HG03378 (cell line): ENCODE data around the gene MRRF.
"Not testable (repeated sequence)": the region's sequence is repeated elsewhere in the genome, so short reads cannot be mapped to it uniquely, and the experiment has no call there.

Experiments
- ATAC-seq: cut with Tn5 transposase; IDR thresholded peaks from one replicate; pipeline ENCODE4 v1.9.1; 2021; ENCODE audit warnings: mild to moderate bottlenecking, moderate library complexity; ENCODE audit not compliant: unreplicated experiment

Gene MRRF

GRCh38 chr9:122330466-122330865 lies 65.8 kb downstream of the MRRF start:
- not testable (repeated sequence) for ATAC-seq

- no peak for ATAC-seq
Observed at GRCh38 chr9:122331523-122331927, 66.8 kb downstream of the MRRF start.

- no peak for ATAC-seq
Observed at GRCh38 chr9:122332083-122332482, 67.4 kb downstream of the MRRF start.

DNA sequence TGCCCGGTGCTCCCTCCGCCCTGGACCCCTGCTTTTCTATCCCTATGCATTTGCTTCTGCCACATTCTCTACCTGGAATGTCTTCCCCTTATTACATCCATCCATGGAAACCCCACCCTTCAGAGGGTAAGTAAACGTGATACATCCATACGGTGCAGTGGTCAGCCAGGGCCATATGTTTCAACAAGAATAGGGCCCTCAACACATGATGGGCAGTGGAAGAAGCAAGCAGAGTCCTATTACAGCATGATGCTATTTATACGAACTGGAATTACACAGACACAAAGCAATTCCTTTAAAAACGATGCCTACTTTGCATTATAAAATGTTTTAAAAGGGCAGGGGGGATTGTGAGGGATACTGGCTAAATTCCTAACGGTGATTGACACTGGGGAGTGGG lies 68.0 kb downstream of the MRRF start:
- ATAC-seq = no peak

- no peak for ATAC-seq
Observed at GRCh38 chr9:122333169-122333808, 68.6 kb downstream of the MRRF start.

- ATAC-seq = no peak
Observed at GRCh38 chr9:122334916-122335315, 70.2 kb downstream of the MRRF start.

- no peak for ATAC-seq
Observed at GRCh38 chr9:122336189-122336588, 71.5 kb downstream of the MRRF start.

DNA sequence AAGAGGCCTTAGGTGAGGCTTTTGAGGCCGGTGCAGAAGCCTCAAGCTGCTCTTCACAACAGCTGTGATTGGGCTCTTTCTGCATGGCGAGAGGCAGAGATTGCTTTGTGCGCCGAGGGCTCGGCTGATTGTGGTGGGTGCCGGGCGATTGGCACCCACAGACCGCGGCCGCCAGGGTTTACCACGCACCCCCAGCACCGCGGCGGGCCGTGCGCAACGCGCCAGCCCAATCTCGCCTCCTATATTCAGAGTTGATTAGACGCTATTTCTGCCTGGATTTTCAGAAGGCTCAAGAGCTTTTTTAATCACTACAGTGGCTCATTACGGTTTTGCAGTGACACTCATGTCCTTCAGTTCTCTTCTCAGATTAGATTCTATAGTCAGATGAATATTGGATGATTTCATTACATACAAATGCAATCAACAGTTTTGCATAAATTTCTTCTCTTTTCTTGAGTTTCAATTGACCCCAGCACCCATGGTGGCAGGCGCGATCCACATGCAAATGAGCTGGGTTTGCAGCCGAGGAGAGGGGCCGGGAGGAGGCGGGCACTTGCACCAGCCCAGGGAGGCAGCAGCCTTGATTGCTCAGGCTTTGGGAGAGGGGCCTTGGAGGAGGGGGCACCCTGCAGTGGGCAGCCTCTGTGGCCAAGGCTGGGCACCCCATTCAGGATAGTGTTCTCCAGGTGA lies 72.3 kb downstream of the MRRF start:
- no peak for ATAC-seq

DNA sequence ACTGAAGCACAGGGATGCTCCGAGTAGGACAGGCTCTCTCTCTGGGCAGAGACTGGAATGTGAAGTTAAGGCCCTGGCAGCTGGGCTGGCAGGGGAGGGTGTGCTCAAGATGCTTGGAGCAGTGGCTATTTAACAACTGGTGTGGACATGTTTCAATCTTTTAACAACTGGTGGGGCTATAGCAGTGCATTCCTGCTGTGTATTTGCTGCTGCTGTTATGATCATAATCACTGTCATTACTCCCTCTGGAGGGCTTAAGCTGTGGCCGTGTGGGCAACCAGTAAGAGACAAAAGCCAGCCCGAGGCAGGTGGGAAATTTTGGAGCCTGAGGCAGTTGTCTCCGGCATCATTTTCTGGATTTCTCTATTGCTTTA lies 72.9 kb downstream of the MRRF start:
- no peak for ATAC-seq

DNA sequence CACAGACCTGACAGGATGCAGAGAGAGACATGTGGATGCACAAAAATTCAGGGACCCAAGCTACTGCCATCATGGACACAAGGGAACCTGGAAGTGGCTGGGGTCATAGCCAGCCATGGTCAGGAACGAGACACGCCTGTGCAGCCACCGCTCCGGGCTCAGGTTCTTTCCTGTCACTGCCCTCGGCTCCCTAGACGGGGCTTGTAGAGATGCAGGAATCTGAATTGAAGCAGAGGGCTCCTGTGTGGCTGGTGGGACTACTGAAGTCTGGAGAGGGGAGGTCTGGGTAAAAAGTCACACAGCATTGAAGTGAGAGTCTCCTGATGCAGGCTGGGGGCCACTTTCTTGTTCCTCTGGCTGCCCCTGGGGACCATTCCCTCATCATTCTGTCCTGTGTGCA lies 73.9 kb downstream of the MRRF start:
- ATAC-seq = no peak

DNA sequence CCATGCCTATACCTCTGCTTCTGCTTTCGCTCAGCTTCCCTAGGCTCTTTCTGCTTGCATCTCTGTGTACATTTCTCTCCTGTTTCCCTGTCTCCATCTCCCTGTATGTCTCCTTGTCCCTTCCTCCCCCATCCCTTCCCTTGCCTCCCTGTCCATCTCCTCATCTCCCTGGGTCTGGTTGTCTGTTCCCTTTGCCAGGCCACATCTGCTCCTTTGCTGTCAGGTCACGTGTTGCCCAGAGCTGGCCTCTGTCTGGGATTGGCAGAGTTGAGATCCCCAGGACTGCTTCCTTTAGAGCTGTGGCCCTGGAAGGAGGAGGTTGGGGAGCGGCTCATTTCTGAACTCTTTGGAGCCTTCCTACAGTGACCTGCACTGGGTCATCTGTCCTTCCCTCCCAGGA lies 74.3 kb downstream of the MRRF start:
- no peak for ATAC-seq

DNA sequence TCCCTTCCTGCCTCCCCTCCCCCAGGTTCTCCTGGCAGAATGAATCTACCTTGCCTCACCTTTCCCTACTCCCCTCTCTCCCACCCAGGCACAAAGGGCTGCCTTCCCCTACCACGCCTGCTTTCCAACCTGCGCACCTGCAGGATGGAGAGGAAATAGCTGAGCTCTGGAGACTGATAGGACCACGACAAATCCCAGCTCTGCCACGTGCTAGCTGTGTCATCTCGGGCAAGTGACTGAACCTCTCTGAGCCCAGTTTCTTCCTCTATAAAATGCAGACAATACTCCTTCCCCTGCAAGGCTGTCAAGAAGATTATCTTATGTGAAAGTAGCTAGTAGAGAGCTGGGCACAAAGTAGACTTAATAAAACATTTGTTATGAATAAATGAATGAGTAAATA lies 74.9 kb downstream of the MRRF start:
- no peak for ATAC-seq

DNA sequence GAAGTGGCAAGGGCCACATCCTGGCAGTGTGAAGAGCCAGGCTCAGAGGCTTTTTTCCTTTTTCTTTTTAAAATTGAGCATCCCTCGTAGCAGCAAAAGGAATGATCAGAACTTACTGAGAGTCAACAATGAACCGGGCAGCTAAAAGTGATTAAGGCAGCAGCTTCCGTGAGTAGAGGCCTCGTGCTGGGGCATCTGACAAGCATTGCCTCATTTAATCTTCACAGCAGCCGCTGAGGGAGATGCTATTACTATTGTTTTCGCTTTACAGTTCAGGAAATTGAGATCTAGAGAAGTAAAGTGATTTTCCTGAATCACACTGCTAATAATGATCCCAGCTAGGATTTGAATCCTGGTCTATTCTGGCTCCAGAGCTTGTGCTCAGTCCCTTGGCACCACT lies 75.5 kb downstream of the MRRF start:
- ATAC-seq = no peak

- ATAC-seq = no peak
Observed at GRCh38 chr9:122342323-122343050, 77.8 kb downstream of the MRRF start.

GRCh38 chr9:122346478-122347347 lies 82.0 kb downstream of the MRRF start:
- ATAC-seq = no peak

DNA sequence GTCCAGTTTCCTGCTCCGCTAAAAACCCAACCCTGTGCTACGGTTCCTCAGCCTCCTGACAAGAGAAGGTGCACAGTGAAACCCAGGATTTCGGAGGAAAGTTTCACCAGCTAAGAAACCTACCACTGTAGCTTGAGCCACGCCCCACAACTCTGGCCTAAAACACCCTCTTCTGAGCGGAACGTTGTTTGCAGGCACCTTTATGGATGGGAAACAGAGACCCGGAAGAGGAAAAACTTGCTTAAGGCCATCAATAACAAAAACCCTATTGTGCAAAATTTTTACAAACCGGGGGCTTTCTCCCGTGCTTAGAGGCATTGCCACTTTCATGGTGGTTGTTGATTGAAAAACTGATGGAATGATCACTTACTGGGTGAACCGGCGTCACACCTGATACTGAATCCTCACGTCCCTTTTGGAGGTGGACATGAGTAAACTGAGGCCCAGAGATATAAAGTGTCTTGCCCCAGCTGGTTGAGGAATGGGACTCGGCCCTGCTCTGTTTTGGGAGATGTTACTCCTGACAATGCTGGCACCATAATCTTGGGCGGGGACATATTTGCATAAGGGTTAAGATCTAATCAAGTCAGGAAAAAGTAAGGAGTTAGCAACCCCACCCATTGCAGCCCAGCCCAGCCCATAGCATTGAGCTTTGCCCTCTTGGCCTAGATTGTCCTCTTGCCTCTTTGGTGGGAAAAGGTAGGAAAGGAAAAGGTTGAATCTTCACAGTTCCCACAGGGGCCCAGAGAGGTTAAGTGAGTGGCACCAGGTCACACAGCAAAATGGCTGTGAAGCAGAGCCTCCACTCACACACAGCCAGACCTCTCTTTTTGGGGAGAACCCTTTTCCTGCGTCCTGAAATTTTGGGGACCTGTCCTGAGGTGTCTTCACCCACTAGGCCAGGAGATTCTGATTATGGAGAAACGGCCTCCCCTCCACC lies 82.9 kb downstream of the MRRF start:
- no peak for ATAC-seq

DNA sequence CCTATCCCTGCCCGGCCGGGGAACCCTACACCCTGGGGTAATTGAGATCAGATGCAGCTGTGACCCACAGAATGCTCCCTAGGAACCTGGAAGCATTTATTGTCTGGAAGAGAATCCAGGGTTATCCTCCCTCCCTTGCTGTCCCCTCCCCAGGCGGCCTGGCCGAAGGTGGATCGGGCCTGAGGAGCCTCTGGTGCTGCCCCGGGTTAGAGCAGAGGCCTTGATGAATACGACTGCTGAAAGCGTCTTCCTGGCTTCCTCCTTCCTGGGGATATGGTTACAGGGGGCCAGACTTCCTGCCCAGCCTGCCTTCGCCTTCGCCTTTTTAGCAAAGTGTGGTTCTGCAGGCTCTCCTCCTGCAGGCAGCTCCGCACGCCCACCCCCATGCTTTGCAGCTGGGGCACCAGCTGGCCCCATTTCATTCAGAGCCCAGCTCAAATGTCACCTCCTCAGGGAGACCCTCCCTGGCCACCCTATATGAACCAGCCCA lies 83.7 kb downstream of the MRRF start:
- no peak for ATAC-seq

DNA sequence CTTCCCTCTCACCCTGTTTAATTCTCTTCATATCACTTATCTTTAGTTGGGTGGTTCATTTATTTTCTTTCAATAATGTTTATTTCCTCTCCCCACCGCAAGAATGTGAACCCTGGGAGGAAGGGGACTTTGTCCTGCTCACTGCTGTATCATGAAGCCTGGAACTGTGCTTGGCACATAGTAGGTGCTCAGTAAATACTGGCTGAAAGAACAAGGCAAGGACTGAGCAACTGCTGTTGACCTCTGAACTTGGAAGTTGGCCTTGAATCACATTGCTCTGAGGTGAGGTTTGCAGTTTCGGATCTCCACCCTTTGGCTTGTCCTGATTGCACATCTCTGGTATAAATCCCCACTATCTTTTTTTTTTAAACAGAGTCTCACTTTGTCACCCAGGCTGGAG lies 84.1 kb downstream of the MRRF start:
- no peak for ATAC-seq

- ATAC-seq = no peak
Observed at GRCh38 chr9:122349201-122349600, 84.5 kb downstream of the MRRF start.
